H1 (cell line): ENCODE measurements around the gene DBX1. TPM values are rescaled to one million over a fixed set of nuclear protein-coding genes. Genes with fewer than 3 reads are reported as not detected.

ENCODE experiments used
- CTCF ChIA-PET: fragments of 300-600 bp; sonication (Branson Sonifier 250); formaldehyde crosslinking; loops from one replicate; lab custom pipeline; 2021; ENCODE audit not compliant: partially characterized antibody; lab: Charles Lee
- POLR2A ChIA-PET: fragments of 300-600 bp; sonication (Branson Sonifier 250); formaldehyde crosslinking; loops from one replicate; lab custom pipeline; 2021; ENCODE audit warnings: inconsistent platforms; ENCODE audit not compliant: partially characterized antibody; lab: Charles Lee
- DNase-seq, 2 experiments: peaks; one replicate each; pipeline versions ENCODE4 v3.0.0 to v3.0.0-alpha.2; 2010 to 2022; ENCODE audit warnings: low spot score in 2 of 2, low read depth in 1 of 2, mixed read lengths in 1 of 2
- FAIRE-seq: peaks from 2 replicates; lab custom pipeline; 2011; peaks lifted over from hg19 to GRCh38; lab: Jason Lieb, UNC
- H2AFZ ChIP-seq: 2 replicates; pipeline ENCODE4 v1.8.1; 2012; ENCODE audit warnings: low read length, inconsistent platforms
- H2AK5ac ChIP-seq: 2 replicates; pipeline ENCODE4 v1.6.1; 2013; ENCODE audit warnings: low read depth, low read length
- H2BK120ac ChIP-seq: replicated peaks from 2 replicates; pipeline ENCODE3; 2013; ENCODE audit warnings: low read depth, low read length, inconsistent platforms
- H2BK12ac ChIP-seq: 2 replicates; pipeline ENCODE4 v1.6.1; 2013; ENCODE audit warnings: low read depth, low read length
- H2BK15ac ChIP-seq: 2 replicates; pipeline ENCODE4 v1.6.1; 2013; ENCODE audit warnings: low read length
- H2BK20ac ChIP-seq: 2 replicates; pipeline ENCODE4 v1.6.1; 2013; ENCODE audit warnings: low read length
- H2BK5ac ChIP-seq: 2 replicates; pipeline ENCODE4 v1.6.1; 2013; ENCODE audit warnings: low read depth, low read length
- H3K14ac ChIP-seq: 2 replicates; pipeline ENCODE4 v1.6.1; 2013; ENCODE audit warnings: inconsistent platforms; ENCODE audit not compliant: insufficient read length
- H3K18ac ChIP-seq: 2 replicates; pipeline ENCODE4 v1.6.1; 2013; ENCODE audit warnings: low read length; ENCODE audit errors: extremely low read depth
- H3K23ac ChIP-seq: 2 replicates; pipeline ENCODE4 v1.6.1; 2013; ENCODE audit warnings: inconsistent platforms; ENCODE audit not compliant: insufficient read length
- H3K23me2 ChIP-seq: 2 replicates; pipeline ENCODE4 v1.6.1; 2013; ENCODE audit warnings: low read depth, low read length
- H3K27ac ChIP-seq: 2 replicates; pipeline ENCODE4 v1.6.1; 2011; ENCODE audit warnings: low read depth, low read length, inconsistent platforms
- H3K27me3 ChIP-seq, 4 experiments: replicated peaks in 1 of 4; 1 replicate in 1 of 4; 2 replicates in 3 of 4; pipeline versions ENCODE4 v1.6.1 to v1.8.1; 2011 to 2013; ENCODE audit warnings: low read length in 3 of 4, mild to moderate bottlenecking in 3 of 4, inconsistent platforms in 2 of 4, mixed read lengths in 2 of 4, moderate library complexity in 1 of 4; ENCODE audit not compliant: control insufficient read depth in 3 of 4, insufficient read depth in 3 of 4; ENCODE audit errors: extremely low read depth in 1 of 4
- H3K36me3 ChIP-seq, 4 experiments: 2 replicates each; pipeline versions ENCODE4 v1.6.1 to v1.8.1; 2011 to 2013; ENCODE audit warnings: mild to moderate bottlenecking in 4 of 4, low read length in 3 of 4, moderate library complexity in 2 of 4, control low read depth in 1 of 4, inconsistent platforms in 1 of 4; ENCODE audit not compliant: insufficient read depth in 4 of 4, control insufficient read depth in 2 of 4
- H3K4ac ChIP-seq: replicated peaks from 2 replicates; pipeline ENCODE3; 2013; ENCODE audit warnings: low read length, low read depth, mixed read lengths, inconsistent platforms; ENCODE audit not compliant: insufficient read length
- H3K4me1 ChIP-seq, 4 experiments: replicated peaks in 1 of 4; 1 replicate in 1 of 4; 2 replicates in 3 of 4; pipeline versions ENCODE4 v1.6.1 to v1.8.1; 2011 to 2013; ENCODE audit warnings: low read length in 3 of 4, inconsistent platforms in 2 of 4, mixed read lengths in 1 of 4; ENCODE audit not compliant: insufficient read depth in 4 of 4, control insufficient read depth in 3 of 4
- H3K4me2 ChIP-seq, 2 experiments: 2 replicates each; pipeline versions ENCODE4 v1.6.1 to v1.8.1; 2011 to 2013; ENCODE audit warnings: low read depth in 2 of 2, low read length in 2 of 2, control low read depth in 1 of 2, inconsistent platforms in 1 of 2, mild to moderate bottlenecking in 1 of 2; ENCODE audit not compliant: insufficient read depth in 1 of 2
- H3K4me3 ChIP-seq, 4 experiments: fragments of 200-600, 300-600 bp in 1 of 4; sonication (generic), shearing (Covaris generic), sonication (Bioruptor Twin) in 1 of 4; 2 replicates each; pipeline versions ENCODE4 v1.5.1 to v1.8.1; 2011 to 2016; ENCODE audit warnings: low read length in 4 of 4, low read depth in 3 of 4, control low read depth in 2 of 4, inconsistent platforms in 2 of 4, mild to moderate bottlenecking in 2 of 4, mixed read lengths in 1 of 4, moderate library complexity in 1 of 4; ENCODE audit not compliant: insufficient read depth in 2 of 4; ENCODE audit errors: extremely low read depth in 1 of 4
- H3K56ac ChIP-seq: replicated peaks from 2 replicates; pipeline ENCODE3; 2013; ENCODE audit warnings: low read depth, mild to moderate bottlenecking, mixed read lengths, low read length, inconsistent platforms; ENCODE audit not compliant: insufficient read length
- H3K79me1 ChIP-seq: 2 replicates; pipeline ENCODE4 v1.6.1; 2013; ENCODE audit warnings: low read depth, low read length, control low read depth
- H3K79me2 ChIP-seq, 2 experiments: 2 replicates each; pipeline versions ENCODE4 v1.6.1 to v1.8.1; 2012 to 2013; ENCODE audit warnings: low read length in 2 of 2, mild to moderate bottlenecking in 2 of 2, inconsistent platforms in 1 of 2; ENCODE audit not compliant: insufficient read depth in 2 of 2, control insufficient read depth in 1 of 2
- H3K9ac ChIP-seq, 4 experiments: replicated peaks in 1 of 4; 1 replicate in 1 of 4; 2 replicates in 3 of 4; pipeline versions ENCODE4 v1.6.1 to v1.8.1; 2011 to 2013; ENCODE audit warnings: low read depth in 3 of 4, low read length in 3 of 4, control low read depth in 2 of 4, mild to moderate bottlenecking in 2 of 4, moderate library complexity in 2 of 4, inconsistent platforms in 1 of 4; ENCODE audit errors: extremely low read depth in 1 of 4
- H3K9me3 ChIP-seq, 2 experiments: 2 replicates each; pipeline versions ENCODE4 v1.6.1 to v1.8.1; 2012 to 2013; ENCODE audit warnings: mild to moderate bottlenecking in 2 of 2, moderate library complexity in 2 of 2, control low read depth in 1 of 2, inconsistent platforms in 1 of 2, low read depth in 1 of 2, low read length in 1 of 2, mixed read lengths in 1 of 2; ENCODE audit not compliant: insufficient read depth in 2 of 2
- H4K20me1 ChIP-seq, 2 experiments: replicated peaks in 1 of 2; 2 replicates each; pipeline versions ENCODE3 to v1.8.1; 2011 to 2013; ENCODE audit warnings: inconsistent platforms in 2 of 2, low read length in 2 of 2, mild to moderate bottlenecking in 1 of 2; ENCODE audit not compliant: insufficient read depth in 2 of 2, control insufficient read depth in 1 of 2
- H4K5ac ChIP-seq: 2 replicates; pipeline ENCODE4 v1.6.1; 2013; ENCODE audit warnings: low read length, low read depth, mixed read lengths, inconsistent platforms; ENCODE audit not compliant: insufficient read length
- H4K8ac ChIP-seq: 2 replicates; pipeline ENCODE4 v1.8.0; 2013; ENCODE audit warnings: mild to moderate bottlenecking, moderate library complexity, low read length, inconsistent platforms; ENCODE audit not compliant: insufficient read depth; ENCODE audit errors: extremely low read depth
- H4K91ac ChIP-seq: replicated peaks from 2 replicates; pipeline ENCODE3; 2013; ENCODE audit warnings: low read length, mixed read lengths, inconsistent platforms; ENCODE audit not compliant: insufficient read length
- CTBP2 ChIP-seq: IDR thresholded peaks from 2 replicates; pipeline ENCODE4 v1.7.0; 2011; ENCODE audit warnings: borderline replicate concordance, mild to moderate bottlenecking, moderate library complexity, mixed read lengths, low read length; ENCODE audit not compliant: insufficient read depth, insufficient read length
- MAFK ChIP-seq: IDR thresholded peaks from 2 replicates; pipeline ENCODE4 v1.6.1; 2012; ENCODE audit warnings: low read depth, mild to moderate bottlenecking, improper control_type of control experiment, low read length
- WGBS, 2 experiments: shearing (Covaris generic) in 1 of 2; methylation state at CpG; one replicate each; pipeline versions ENCODE4 v1.1.6 to v1.1.7; 2013 to 2015; ENCODE audit warnings: low lambda C conversion rate in 2 of 2, mixed read lengths in 2 of 2, inconsistent platforms in 1 of 2, low coverage in 1 of 2, missing lambda C conversion rate in 1 of 2; ENCODE audit not compliant: insufficient replicate concordance in 2 of 2, insufficient coverage in 1 of 2, insufficient read length in 1 of 2; ENCODE audit errors: extremely low coverage in 1 of 2, missing lambda C conversion rate in 1 of 2; 5-methylcytosine and 5-hydroxymethylcytosine counted together
- polyA plus RNA-seq, 7 experiments: library from polyadenylated mRNA; depleted of rRNA in 3 of 7; stranded (reverse) in 5 of 7; unstranded in 2 of 7; fragments of >200 nt in 5 of 7; fragments of 200-250 nt in 2 of 7; gene quantifications; 1 replicate in 5 of 7; 2 replicates in 1 of 7; 4 replicates in 1 of 7; pipeline versions ENCODE4 v1.2.1 to v1.2.3, GENCODE V29; 2011 to 2013; ENCODE audit warnings: missing spikeins in 2 of 7, mixed read lengths in 2 of 7
- total RNA-seq: library from RNA; stranded (reverse); fragmentation: NEBNext Ultra II Directional; extraction: Animal tissue kit (Norgen Biotek cat#: 25700); gene quantifications from 2 replicates; pipeline ENCODE4 v1.2.1, GENCODE V29; 2021

DBX1 gene
- total and polyA plus RNA-seq, 2 of the 8 experiments (the other 6 are each of a cell fraction or from before 2014, with no cell fraction given) = not detected

GRCh38 chr11:20193307-20193706 lies 33.0 kb upstream of the DBX1 start:
- Histone ChIP-seq H4K20me1 (no peaks in the 10 kb centered on the region), H3K4me3 (no peak overlapping the region), H2BK12ac (no peak overlapping the region), H4K8ac (no peak overlapping the region), H3K23me2 (no peaks in the 10 kb centered on the region), H3K9ac (no peak overlapping the region), H3K9me3 (no peaks in the 10 kb centered on the region), H3K23ac (no peak overlapping the region), H3K79me2 (no peaks in the 10 kb centered on the region), H3K4me2 (no peak overlapping the region), H3K56ac (no peak overlapping the region), H2BK5ac (no peak overlapping the region), H2AK5ac (no peak overlapping the region), H3K4ac (no peak overlapping the region), H3K18ac (no peak overlapping the region), H3K79me1 (no peaks in the 10 kb centered on the region), H3K36me3 (no peaks in the 10 kb centered on the region), H2AFZ (no peak overlapping the region), H2BK120ac (no peak overlapping the region), H2BK20ac (no peak overlapping the region), H3K27me3 (peaks cover 9 to 37% (median 27%) of the 10 kb centered on the region in 4 experiments), H2BK15ac (no peak overlapping the region), H3K4me1 (no peaks in the 10 kb centered on the region; a peak in 1 of 7 replicates), H3K14ac (no peak overlapping the region), H4K5ac (no peak overlapping the region), H4K91ac (no peak overlapping the region), H3K27ac (no peak overlapping the region)
- ChIA-PET POLR2A (no interaction called here), CTCF (interaction anchor here (0.6 to 1.6 kb wide), 7 partner anchors 11 to 162 kb away, joined by 3 to 8 read pairs (median 3); no protein-coding TSS in a partner anchor)
- FAIRE-seq (no peak), DNase-seq (no peak)
- TF ChIP-seq MAFK (no peak), CTBP2 (no peak)
- WGBS, 2 experiments = 71% methylated on average over 3 of the region's 3 CpGs; no CpG with 5 or more reads in 1 of the 2 experiments
